Measurements from ENCODE around the gene FLNB.

FLNB gene

DNA sequence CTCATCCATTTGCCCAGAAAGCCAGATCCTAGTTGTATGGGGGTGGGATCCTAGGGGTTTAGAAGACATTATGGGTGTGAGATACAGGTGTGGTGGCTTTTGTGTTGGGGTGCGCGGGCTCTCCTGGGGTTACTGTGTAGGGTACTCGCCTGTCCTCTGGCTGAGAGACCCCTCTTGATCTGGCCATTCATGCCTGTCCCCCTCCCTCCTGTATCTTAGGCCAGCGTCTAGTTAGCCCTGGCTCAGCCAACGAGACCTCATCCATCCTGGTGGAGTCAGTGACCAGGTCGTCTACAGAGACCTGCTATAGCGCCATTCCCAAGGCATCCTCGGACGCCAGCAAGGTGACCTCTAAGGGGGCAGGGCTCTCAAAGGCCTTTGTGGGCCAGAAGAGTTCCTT lies 161.1 kb downstream of the FLNB start:
- DNase-seq, result no peak

DNA sequence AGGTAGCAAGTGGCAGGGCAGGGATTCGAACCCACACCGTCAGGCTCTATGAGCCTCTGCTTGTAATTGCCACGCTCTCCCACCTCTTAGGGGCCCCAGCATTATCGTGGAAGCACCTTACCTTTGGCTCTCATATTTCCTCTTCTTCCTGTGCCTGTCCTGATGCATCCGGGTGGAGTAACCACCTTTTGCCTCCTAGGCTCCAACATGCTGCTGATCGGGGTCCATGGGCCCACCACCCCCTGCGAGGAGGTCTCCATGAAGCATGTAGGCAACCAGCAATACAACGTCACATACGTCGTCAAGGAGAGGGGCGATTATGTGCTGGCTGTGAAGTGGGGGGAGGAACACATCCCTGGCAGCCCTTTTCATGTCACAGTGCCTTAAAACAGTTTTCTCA lies 162.2 kb downstream of the FLNB start:
- DNase-seq, result no peak

DNA sequence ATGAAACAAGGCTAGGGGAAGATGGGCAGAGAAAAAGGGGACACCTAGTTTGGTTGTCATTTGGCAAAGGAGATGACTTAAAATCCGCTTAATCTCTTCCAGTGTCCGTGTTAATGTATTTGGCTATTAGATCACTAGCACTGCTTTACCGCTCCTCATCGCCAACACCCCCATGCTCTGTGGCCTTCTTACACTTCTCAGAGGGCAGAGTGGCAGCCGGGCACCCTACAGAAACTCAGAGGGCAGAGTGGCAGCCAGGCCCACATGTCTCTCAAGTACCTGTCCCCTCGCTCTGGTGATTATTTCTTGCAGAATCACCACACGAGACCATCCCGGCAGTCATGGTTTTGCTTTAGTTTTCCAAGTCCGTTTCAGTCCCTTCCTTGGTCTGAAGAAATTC lies 162.9 kb downstream of the FLNB start:
- no peak for DNase-seq

DNA sequence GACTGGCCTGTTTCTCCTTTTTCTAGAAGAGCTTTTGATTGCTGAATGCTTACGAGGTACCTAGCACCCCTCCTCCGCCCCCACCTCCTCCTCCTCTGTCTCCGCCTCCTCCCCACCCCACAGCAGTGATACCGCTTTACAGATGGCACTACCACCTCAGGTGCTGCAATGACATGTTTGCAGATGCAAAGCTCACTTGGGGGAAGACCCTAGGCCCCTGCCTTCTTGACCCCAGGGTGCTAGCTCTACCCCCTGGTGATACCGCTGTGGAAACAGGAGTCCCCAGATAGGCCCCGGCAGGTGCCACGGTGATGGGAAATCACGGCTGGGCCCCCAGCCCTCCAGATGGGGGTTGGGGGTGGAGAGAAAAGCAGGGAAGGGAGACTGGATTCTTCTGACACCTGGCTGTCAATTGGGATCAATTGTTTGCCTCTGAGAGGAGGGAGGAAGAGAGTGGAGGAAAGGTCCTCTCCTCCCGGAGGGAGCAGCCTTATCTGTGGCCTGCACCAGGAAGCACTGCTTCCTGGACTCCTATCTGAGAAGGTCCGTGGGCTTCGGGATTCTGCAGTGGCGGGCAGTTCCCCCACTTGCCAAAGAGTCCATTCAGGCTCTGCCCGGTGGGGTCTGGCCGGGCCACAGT lies 164.9 kb downstream of the FLNB start:
- no peak for DNase-seq

DNA sequence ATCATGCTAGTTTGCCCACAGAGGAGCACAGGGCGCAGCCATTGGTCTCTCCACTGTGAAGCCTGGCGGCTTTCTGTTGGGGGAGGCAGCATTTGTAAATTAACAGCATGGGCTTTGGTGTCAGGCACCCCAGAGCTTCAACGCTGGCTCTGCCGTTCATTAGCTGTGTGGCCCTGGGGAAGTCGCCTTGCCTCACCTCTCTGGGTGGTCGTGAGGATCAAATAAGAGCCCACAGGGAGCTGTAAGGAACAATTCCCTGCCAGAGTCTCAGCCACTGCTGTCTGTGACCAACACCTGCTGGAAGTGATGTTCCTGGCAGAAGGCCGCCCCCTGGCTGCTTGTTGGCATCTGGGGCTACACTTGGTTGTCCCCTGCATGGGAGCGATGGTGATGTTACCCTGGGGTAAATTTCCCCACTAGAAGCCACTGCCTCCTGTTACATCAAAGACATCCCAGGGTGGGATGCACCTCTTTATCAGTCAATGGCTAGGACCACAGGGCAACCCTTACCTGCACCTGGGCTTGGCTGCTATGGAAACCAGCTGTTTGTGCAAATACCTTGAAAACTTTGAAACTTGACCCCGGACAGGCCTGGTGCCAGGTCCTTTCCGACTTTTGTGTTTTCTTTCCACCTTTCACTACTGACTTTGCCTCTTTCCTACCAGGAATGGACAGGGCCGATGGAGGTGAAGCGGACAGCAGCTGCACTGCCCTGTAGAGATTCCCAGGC lies 165.6 kb downstream of the FLNB start:
- DNase-seq, result no peak

DNA sequence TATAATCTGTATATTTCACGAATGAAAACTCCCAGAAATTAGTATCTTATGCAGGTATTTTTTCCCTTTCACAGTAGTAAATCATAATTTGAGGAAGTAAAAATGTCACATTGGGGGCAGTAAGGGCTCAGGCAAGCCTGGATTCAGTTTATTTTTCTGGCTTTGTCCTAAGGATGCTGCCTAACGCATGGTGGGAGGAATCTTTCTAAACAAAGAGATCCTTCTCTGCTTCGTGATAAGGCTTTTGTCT lies 166.9 kb downstream of the FLNB start:
- DNase-seq, result no peak

DNA sequence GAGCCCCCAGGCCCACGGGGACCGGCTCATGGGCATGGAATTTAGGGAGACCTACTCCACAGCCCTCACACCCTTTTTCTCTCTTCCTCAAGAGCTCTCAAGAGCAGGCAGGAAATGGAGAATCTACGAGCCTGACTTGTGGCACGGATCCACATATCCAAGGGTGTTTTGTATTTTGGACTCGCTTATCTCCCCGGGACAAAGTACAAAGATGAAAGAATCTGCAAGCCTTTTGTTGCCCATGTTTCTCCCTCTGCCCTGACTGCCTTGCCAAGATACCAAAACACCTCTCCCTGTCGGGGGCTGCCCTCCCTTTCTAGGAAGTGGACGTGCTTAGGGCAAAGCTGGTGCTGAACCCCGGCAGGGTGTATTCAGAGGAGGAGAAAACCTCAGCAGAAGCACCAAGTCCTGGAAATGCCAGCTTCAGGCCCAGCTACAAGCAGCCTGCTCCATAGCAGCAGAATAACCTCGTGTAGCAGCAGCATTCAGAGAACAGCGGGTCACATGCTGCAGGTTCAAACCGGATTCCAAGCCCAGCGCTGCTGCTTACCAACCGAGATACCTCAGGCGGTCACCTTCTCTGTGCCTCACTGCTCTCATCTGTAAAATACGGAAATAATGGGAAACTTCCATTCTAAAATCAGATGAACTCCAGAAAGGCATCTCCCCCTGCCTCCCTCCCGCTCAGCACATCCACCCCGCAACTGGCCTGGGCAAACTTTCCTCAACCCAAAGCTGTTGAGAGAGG lies 167.4 kb downstream of the FLNB start:
- no peak for DNase-seq

DNA sequence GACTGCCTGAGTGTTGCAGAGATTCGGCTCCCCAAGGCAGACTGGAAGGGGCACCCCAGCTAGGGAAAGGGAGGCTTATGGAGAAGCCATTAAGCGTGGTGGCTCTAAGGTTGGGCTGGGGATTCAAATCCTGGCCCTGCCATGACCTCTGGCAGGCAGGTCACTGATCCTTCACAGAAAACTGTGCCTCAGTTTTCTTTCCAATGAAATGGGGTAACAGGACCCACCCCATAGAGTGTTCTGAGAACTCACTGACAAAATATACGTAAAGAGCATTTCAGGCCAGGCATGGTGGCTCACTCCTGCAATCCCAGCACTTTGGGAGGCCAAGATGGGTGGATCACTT lies 167.9 kb downstream of the FLNB start:
- no peak for DNase-seq

DNA sequence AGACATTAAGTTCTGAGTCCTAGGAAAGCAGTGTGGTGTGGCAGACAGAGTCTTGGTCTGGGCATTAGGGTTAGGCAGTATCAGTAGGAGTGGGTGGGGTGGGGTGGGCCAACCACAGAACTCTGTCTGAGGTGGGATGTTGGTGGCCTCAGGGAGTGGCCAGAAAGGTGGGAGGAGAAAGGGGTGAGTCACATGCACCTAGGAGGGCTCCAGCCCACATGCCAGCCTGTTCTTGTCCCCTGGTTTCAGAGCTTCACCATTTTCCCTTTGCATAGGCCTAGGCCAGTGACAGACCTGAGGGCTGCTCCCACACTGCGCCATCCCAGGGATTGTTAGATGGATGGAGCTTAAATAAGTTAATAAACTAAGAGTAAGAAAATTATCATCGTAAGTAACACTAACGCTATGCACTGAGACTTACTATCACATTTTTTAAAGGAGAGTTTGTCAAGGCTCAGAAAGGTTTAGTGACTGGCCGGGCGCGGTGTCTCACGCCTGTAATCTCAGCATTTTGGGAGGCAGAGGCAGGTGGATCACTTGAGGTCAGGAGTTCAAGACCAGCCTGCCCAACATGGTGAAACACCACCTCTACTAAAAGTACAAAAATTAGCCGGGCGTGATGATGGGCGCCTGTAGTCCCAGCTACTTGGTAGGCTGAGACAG lies 168.7 kb downstream of the FLNB start:
- DNase-seq, result no peak

DNA sequence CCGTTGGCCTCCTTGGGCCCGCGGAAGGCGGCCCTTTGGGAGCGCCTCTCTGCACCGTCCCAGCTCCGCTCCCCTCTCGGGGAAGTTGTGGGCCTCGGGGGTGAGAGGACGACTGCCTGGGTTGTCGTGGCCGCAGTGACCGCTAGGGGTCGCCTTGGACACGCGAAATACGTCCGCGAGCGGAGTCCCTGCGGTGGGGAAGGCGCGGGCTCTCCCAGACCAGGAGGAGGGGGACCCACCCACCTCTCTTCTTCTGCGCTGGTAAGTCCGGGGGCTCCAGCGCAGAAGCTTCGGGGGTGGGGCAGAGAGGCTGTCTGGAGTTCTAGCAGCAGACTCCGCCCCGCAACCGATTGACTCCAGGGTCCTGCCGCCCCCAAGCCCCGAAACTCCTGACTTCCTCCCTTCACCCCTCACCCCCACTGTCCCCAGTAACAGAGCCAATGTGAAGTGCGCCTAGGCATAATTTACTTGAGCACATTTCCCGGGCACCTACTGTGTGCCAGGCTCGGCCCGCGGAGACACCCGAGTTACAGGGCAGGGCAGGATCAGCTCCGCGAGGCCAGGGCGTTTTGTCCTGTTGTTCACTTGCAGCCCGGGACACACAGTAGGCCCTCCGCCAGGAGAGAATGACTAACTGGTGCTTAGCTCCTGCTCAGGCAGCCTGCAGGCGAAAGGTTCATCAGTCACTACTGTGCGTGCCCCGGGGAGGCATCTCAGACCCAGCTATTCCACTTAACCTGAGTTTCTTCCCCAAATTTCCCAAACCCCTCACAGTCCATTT lies 169.7 kb downstream of the FLNB start:
- DNase-seq, result peak; percentile 95

DNA sequence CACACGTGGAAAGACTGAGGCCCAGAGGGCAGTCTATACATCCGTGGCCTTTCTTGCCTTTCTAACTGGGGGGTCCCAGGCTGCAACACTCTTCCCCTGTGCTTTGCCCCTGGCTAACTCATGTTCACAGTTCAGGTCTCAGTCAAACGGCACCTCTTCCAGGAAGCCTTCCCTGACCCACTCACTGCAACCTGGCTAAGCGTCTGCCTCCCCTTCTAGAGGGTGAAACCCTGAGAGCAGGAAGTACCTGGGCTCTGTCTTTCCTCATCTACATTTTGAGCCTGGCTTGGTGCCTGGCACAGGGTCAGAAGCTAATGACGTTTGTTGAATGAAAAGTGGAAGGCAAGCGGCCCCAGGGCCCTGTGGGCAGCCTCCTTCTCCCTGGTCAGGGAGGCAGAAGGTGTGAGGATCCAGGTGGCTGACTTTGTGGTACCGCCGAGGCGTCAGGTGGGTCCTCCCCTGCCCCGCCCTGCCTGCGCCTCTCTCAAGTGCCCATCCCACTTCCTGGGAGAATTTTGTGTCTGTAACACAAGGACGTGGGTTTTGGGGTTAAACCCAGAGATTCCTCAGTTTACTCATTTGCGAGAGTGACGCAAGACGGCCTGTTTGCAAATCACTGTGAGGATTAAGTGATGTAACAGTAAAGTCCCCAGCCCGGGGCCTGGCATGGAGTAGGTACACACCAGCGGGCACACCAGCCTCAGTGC lies 170.5 kb downstream of the FLNB start:
- no peak for DNase-seq

DNA sequence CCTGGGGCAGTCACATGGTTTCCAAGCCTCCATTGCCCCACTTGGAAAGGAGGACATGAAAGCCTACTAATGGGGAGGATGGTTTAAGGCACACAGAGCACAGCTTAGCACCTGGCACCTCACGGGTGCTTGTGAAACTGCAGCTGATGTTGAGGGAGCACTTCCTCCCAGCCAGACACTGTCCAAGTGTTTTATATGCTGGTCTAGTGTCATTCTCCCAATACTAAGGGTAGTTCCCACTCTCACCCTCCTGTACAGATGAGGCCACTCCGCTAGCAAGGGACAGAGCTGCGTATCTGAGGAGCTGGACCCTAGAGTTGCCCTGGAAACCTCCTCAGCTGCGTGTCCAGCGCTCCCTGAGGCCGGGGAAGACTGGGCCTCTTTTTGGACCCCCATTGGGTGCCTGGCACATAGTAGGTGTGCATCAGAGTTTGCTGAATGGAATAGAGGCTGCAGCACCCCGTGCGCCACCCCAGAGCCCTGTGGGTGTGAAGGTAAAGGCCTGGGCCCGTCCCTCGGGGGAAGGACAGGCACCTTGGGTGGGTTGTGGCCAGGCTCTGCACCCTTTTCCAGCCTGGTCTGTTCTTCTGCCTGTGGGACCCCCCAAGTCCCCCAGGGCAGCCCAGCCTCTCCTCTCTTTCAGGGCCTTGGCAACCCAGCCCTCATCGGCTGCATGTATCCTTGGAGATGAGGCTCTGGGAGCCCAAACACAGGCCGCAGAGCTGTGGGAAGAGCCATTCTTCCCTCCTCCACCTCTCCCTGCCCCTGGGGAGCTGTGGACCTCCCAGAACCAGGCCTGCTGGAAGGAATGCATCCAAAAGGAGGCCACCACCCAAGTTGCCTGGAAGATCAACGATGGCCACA lies 171.2 kb downstream of the FLNB start:
- DNase-seq, result no peak

DNA sequence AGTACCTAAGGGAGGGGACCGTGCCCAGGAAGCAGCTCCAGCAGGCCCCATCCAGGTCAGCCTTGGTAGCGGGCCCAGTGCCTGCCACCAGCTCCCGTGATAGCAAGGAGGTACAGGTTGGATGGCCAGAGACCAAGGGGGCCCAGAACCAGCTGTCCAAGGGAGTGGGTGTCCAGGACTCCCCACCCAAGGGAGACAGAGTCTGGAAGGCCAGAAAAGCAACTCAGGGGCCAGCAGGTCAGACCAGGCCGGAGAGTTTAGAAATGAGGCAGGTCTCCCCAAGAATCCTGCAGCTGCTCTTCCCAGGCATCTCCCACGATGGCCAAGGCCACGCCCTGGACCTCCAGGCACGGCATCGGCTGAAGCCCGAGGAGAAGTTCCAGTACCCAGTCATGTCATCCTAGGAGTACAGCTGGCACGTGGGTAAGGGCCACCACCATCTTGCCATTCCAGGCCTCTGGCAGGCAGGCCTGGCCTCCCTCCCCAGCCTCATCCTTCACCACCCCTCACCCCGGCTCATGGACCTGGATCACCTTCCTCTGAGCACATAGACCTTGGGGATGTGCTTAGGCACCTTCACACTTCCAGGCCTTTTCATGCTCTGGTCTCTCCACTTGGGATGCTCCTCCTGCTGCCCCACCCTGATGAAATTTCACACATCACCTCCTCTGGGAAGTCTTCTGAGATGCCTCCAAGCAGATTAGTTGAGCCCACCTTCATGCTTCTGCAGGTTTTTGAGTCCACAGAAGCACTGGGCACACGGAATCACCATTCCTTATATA lies 172.1 kb downstream of the FLNB start:
- no peak for DNase-seq

DNA sequence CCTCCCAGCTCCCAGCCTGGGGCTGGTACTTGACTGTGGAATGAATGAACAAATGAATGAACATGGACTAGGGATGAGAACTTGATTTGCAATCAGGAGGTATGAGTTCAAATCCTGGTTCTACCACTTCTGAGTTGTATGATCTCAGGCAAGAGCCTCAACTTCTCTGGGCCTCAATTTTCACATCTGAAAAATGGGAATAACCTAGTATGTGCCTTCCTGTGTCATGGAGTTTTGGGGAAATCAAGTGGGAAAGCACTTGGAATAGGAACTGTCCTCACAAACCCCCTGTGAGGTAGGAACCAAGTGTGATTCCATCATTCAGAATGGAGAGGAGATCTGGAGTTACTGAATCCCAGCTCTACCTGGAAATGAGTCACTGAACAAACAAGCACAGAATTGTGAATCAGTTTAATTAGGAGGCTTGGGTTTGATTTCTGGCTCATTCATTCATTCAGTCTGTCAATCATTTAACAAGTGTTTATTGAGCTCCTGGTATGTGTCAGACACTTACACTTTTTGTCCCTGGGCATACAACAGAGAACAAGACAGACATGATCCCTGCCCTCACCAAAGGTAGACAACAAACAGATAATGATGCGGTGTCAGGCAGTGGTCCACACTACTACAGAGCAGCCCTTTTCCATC lies 172.8 kb downstream of the FLNB start:
- no peak for DNase-seq

DNA sequence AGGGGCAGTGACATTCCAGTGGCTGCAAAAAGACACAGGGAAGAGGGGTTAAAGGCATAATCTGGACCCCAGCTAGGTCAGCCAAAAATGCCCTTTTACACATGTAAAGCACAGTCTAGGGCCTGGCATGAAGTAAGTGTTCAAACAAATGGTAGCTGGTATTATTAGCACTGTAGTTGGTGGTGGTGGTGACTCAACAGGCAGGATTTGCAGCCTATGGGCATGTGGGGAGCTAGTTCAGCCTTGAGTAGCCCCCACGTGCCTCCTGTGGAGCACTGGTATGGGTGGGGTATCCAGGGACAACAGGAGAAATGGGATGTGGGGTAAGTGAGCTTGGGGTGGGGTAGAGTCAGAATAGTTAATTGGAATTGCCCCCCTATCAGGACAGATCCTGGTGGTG lies 175.0 kb downstream of the FLNB start:
- DNase-seq, result no peak

DNA sequence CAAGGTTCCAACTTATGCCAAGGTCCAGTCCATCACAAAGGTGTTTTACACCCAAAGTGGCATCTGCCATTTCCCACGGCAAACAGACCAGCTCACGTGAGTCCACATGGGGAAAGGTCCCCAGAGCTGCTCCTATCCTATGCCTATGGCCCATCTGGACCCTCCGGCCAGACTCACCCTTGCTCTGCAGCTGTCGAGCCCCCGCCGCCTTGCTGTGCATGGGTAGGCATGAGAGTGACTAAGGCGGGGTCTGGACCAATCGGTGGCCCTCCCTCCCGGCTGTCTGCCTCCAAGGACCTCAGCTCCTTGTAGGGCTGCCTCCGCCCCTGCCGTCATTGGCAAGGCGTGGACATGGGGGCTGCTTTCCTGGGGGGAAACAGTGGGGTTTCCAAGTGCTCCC lies 175.7 kb downstream of the FLNB start:
- no peak for DNase-seq

DNA sequence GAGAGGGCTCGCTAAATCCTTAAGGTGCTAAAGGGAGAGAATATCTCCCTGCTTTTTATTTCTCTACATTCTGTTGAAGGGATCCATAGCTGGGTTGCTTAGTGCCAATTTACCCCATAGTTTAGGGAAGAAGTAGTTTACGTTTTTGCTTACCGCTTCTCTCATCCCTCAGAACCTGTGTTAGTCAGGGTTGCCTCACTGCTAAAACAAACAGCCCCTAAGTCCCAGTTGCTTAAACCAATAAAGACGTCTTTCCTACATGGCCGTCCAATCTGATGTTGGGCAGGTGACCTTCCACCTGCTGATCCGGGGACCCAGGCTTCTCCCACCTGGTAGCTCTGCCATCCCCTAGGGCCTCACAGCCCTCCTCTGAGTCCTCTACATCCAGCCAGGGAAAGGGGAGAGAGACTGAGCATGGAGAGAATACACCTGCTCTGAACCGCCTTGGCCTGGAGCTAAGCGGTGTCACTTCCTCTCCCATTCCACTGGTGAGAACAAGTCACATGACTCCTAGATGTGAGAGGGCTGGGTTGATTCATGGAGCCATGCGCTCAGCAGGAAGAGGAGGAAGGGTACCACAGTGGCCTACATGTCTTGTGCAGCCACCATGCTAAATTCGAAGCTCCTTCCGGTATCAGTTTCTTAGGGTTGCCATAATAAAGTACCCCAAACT lies 176.2 kb downstream of the FLNB start:
- DNase-seq, result no peak

DNA sequence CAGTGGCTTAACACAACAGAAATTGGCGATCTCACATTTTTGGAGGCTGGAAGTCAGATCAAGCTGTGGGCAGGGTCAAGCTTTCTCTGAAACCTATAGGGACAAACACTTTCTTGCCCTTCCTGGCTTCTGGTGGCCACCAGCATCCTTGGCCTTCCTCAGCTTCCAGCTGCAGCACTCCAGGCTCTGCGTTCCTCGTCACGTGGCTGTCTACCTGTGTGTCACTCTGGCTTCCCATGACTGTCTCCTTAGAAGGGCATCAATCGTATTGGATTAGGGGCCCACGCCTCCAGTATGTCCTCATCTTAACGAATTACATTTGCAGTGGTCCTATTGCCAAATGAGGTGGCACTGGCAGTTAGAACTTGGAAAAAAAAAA lies 176.7 kb downstream of the FLNB start:
- no peak for DNase-seq

DNA sequence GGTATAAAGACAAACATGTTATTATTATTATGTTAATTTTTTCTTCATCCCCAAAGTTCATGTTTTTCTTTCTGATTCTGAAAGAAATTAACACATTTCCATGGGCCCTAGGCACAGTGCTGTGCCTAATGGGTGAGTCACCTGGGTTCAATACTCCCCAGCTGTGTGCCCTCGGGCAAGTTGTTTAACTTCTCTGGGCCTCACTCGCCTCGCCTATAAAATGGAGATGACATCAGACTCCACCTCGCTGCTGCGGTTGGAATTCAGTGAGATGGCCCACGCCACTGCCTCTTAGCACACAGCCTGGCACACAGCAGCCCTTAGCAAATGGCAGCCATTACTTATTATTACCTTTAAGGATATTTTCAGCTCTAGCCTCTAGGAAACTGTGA lies 179.9 kb downstream of the FLNB start:
- no peak for DNase-seq
